Measurements from ENCODE around the gene DCANP1.

The DCANP1 gene

GRCh38 chr5:135456238-135457099 is 9.3 kb upstream of the DCANP1 start:
- DNase-seq (ENCODE audit: low spot score), result no peak

DNA sequence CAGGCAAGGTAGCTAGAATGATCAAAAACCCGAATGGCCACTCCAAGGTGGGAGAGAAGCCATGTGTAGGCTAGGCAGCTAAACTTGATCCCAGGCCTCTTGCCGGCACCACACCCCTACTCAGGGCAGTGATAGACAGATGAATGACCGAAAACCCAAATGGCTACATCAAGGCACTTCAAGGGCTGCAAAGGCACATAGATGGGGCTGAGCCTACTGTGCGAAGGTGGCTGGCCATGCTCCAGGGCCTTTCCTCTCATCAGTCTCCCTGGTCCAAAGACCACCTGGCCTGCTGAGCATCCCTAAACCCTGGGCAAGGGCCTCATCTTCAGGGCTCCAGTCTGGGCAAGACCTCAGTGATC is 8.7 kb upstream of the DCANP1 start:
- no peak for DNase-seq (ENCODE audit: low spot score)

GRCh38 chr5:135454946-135455345 is 7.8 kb upstream of the DCANP1 start:
- no peak for DNase-seq (ENCODE audit: low spot score)

GRCh38 chr5:135453613-135454012 is 6.5 kb upstream of the DCANP1 start:
- no peak for DNase-seq (ENCODE audit: low spot score)

- no peak for DNase-seq (ENCODE audit: low spot score)
These were observed 5.3 kb upstream of the DCANP1 start, which contains the start of gene TIFAB for GRCh38 chr5:135452321-135453030. Gene TIFAB, minus strand, starts transcription at chr5:135452351. Its CDS starts 2,412 bp downstream, at chr5:135449939.

DNA sequence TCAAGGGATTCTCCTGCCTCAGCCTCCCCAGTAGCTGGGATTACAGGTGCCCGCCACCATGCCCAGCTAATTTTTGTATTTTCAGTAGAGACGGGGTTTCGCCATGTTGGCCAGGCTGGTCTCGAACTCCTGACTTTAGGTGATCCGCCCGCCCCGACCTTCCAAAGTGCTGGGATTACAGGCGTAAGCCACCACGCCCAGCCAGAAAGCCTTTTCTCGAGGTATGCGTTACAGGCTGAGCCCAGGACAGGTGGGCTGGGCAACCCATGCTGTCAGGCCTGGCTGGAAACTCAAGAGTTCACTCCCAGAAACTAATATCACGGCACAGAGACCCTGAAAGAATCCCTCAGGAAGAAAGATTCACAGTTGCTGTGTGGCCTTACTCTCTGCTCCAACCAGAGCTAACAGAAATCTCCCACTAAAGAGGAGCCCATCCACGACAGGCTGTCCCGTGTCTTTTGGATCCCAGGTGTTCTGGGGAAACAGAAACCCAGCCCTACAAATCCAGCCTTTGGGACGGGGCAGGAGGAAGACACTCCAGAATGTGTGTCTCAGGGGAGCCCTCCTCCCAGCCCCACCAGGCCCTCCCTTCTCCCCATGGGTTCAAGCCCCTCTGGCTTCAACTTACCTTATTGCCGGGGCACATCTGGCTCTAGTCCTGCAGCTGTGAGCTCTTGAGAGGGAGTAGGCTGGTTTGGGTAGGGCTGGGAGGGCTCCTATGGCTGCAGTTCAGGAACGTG is 4.6 kb upstream of the DCANP1 start:
- no peak for DNase-seq (ENCODE audit: low spot score)

DNA sequence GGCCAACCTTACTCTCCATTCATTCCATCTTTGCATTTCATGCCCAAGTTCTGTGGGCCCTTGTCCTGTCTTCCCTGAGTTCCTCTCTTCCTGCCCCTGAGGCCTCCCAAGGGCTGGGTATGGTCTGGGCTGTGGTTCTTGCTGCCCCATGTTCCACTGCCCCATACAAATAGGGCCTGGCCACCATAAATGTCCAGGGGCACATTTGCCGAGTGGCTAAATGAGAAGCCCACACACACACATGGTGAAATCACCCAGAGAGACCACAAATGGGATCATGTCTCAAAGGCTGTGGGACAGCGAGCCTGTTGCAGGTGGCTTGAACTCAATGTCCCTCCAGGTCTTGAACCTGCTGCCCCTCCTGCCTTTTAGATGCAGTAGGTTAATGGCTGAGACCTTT is 3.8 kb upstream of the DCANP1 start:
- no peak for DNase-seq (ENCODE audit: low spot score)

GRCh38 chr5:135450336-135450735 is 3.2 kb upstream of the DCANP1 start:
- DNase-seq (ENCODE audit: low spot score), result no peak

- no peak for DNase-seq (ENCODE audit: low spot score)
These were observed 2.5 kb upstream of the DCANP1 start for GRCh38 chr5:135449644-135450043.

DNA sequence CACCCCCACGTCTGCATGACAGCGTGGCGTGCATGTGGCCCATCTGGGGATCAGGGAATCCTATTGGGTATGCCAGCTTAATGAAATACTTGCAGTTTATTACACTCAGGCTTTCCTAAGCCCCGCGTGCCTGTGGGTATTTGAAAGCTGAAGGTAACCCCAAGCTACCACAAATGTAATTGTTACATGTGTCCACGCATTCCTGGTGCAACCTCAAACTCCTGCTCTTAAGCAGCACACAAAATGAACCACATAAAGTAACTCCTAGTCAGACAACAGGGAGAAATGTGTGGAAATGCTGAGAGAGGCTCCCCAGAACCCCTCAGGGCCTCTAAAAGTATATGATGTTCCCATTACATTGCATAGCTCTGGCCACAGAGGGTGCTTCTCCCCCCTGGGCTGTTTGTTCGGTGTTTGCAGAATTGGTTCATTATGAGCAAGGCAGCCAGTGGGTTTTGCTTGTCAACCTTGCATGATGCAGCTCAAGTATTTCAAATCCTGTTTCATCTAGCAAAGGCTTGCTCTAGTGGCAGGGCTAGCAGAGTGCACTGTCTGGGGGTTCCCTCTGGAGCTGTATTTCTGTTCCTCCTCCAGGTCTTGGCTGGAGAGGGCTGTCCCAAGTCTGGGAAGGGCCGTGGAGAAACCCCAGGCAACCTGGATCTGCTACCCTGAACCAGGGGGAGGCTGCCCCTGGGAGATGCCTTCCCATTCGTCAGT is 1.8 kb upstream of the DCANP1 start:
- no peak for DNase-seq (ENCODE audit: low spot score)

DNA sequence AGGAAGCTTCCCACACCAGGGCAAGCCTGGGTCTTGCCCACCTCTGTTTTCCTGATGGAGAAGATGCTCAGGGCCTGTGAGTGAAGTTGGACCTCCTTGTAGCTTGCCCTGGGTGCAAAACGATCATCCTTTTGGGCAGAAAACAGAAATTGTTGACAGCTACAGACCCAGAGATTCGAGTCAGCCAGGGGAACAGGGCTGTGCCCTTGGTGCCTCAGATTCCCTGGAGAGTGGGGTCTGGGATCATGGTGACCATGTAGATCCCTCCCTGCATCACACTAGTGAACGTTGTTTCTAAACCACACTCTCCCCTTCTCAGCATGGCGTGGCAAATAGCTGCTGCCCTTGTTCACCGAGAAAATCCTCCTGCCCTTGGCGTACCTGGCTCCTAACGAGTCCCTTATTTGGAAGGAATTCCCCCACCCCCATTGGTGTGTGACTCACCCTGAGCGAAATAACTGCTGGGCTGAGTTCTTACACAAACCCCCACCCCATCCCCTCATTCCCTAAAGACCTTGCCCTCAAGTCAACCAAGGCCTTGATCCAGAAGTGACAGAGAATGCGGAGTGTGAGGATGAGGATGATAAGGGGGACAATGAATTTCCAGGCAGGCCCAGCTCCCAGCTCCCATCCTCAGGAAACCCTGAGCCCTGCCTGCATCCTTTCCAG is 1.1 kb upstream of the DCANP1 start:
- no peak for DNase-seq (ENCODE audit: low spot score)

DNA sequence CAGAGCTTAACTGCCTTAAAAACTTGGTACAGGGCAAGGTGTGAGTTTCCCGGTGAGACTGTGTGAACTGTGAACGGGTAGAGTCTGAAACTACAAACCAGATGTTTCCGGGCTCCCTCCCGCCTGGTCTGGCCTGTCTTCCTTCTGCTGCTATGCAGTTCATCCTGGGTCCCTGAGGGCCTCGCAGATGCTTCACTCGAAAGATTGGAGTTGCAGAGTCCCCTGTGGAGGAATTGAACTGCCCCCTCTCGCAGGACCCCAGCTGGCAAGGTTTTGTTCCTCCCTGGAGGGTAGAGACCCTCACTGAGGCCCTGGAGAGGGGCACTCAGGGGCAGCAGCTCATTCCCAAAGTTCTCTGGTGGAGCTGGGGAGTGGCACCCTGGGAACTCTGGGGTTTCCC is 533 bp downstream of the DCANP1 start:
- DNase-seq (ENCODE audit: low spot score), result no peak

DNA sequence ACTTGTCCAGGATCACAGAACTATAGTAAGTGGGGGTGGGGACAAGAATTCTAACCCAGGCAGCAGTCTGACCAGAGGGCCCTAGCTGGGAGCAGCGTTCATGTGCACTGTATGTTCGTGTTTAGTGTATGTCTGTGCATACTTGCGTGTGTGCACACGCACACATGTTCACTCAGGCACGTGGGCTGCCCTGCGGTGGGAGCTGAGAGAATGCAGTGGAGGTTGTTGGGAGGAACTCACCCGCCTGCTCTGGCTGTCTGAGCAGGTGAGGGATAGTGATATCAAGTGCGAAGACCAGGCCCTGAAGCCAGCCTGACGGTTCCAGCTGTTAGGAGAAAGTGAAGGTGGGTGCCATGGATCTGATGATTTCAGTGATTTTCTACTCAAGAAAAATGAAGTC is 942 bp downstream of the DCANP1 start:
- DNase-seq (ENCODE audit: low spot score), result no peak

DNA sequence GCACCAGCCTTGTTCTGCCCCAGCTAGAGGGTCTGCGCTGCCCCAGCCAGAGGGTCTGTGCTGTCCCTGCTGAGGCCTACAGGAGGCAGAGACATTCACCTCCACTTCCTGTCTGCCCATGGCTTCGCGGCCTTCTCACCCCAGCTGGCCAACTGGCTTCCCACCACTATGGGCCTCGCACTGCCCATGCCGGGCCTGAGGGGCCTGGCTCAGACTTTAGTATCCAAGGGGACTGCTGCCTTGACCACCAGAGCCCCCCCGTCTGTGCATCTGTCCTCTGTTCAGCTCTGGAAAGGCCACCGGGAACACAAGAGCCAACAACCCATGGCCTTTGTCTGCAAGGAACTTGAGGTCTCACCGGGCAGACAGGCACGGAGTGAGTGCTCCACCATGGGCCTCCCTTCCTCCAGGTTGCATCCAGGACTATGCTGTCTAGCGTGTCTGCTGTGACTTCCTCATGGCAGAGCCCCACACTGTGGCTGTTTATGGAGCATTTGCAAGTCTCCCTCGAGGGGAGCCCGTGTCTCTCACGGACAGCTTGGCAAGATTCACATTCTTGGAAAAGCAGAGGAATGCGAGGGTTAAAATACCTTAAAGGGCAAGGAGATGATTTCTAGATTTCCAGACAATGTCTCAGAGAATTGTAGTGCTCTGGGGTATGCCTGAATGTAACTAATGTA is 1.7 kb downstream of the DCANP1 start:
- no peak for DNase-seq (ENCODE audit: low spot score)

DNA sequence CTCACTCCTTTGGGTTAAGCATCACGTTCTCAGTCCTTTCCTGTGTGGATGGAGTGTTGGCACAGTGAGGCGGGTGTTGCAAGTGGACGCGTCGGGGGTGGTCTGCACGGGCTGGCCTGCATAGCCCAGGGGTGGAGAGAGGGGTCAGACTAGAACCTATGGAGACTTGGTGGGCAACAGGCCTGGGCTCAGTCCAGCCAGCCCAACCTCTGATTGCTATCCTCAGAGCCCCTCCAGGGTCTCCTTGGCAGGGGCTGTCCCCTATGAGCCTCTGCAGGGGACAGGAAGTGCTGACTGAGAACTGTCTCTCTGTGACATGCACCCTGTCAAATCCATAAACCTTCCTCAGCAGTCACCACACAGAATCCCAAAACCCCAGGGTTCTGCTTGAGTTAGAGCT is 2.3 kb downstream of the DCANP1 start:
- no peak for DNase-seq (ENCODE audit: low spot score)

DNA sequence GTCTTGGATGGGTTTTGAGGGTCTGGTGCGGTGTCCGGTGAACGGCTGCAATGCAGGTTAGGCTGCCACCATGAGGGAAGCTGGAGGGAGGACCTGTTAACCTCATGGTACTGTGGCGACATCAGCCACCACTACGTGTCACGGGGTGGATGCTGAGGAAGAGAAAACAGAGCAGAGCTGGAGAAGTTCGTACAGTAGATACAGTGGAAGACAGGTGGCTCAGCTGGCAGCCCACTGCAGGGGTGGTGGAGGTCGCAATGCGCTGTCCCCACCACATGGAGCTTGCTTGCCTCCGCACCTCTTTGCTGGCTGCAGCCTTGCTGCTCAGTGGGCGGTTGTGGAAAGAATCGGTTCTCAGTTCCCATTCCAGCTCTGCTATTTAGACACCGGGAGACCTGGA is 2.8 kb downstream of the DCANP1 start:
- no peak for DNase-seq (ENCODE audit: low spot score)

- no peak for DNase-seq (ENCODE audit: low spot score)
These were observed 3.8 kb downstream of the DCANP1 start for GRCh38 chr5:135443161-135443960.

- no peak for DNase-seq (ENCODE audit: low spot score)
These were observed 4.6 kb downstream of the DCANP1 start for GRCh38 chr5:135442431-135443160.

- DNase-seq (ENCODE audit: low spot score), result no peak
These were observed 5.2 kb downstream of the DCANP1 start for GRCh38 chr5:135441919-135442318.
